Astrocyte (in vitro differentiated cells and primary cell): ENCODE data around the gene LCAT.

Experiments used
- EZH2 ChIP-seq: IDR thresholded peaks from 2 replicates; pipeline ENCODE4 v1.6.1; 2012; ENCODE audit warnings: mild to moderate bottlenecking, low read length, inconsistent platforms; ENCODE audit not compliant: insufficient read depth
- TF ChIP-seq, protein P1 (sequence below): IDR thresholded peaks from 2 replicates; pipeline ENCODE4 v1.5.1; 2011; ENCODE audit warnings: low read depth, mild to moderate bottlenecking, inconsistent platforms, low read length, moderate library complexity; ENCODE audit not compliant: insufficient read depth

DNA sequence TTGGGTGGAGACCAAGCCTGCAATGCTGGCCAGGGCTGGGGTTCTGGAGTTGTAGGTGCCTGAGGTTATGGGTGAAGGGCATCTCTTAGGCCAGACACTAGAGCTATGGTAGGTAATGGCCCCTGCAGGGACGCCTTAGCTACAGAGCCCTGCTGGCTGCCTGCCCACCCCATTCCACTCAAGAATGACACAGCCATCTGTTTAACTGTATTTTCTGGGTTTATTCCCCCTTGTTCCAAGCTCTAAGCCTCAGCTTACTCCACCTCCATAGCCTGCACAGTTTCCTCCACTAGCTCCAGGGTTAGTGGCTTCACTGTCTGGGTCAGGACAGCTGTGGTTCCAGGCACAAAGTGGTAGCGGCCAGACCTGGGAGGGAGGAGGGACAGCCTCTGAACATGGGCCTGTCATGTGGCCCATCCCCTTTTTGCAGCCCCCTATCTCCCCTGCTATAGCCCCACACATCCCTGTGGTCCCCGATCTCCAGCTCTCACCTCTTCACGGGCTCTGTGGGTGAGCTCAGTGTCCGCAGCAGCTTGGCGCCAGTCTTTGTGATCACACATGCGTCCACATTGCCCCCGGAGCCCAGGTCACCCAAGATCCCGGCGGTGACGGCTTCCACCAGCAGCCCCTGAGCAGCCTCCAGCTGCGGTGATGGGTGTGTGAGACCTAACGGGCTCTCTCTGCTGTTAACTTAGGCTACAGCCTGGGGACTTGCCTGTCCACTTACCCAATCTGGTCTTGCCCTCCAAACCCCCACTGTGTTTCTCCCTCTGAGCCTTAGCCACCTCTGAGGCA is 9.4 kb downstream of the LCAT start:
- TF ChIP-seq, protein P1, sequence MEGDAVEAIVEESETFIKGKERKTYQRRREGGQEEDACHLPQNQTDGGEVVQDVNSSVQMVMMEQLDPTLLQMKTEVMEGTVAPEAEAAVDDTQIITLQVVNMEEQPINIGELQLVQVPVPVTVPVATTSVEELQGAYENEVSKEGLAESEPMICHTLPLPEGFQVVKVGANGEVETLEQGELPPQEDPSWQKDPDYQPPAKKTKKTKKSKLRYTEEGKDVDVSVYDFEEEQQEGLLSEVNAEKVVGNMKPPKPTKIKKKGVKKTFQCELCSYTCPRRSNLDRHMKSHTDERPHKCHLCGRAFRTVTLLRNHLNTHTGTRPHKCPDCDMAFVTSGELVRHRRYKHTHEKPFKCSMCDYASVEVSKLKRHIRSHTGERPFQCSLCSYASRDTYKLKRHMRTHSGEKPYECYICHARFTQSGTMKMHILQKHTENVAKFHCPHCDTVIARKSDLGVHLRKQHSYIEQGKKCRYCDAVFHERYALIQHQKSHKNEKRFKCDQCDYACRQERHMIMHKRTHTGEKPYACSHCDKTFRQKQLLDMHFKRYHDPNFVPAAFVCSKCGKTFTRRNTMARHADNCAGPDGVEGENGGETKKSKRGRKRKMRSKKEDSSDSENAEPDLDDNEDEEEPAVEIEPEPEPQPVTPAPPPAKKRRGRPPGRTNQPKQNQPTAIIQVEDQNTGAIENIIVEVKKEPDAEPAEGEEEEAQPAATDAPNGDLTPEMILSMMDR, result no peak
- no peak for TF ChIP-seq EZH2
